T follicular helper cell (primary cell): Measurements from ENCODE around the gene PKM.

ENCODE experiments used
- DNase-seq: peaks from one replicate; pipeline ENCODE4 v3.0.0-alpha.2; 2020; ENCODE audit warnings: low read depth

The PKM gene

GRCh38 chr15:72235298-72235697 is 4.3 kb upstream of the PKM start:
- DNase-seq: no peak

GRCh38 chr15:72233769-72234168 is 2.8 kb upstream of the PKM start:
- DNase-seq: no peak

GRCh38 chr15:72231833-72232478 is 966 bp upstream of the PKM start:
- DNase-seq: peak; percentile 47

- DNase-seq: peak; percentile 38
Measured at GRCh38 chr15:72230197-72231065, 559 bp downstream of the PKM start.

GRCh38 chr15:72229947-72230196 is 1.1 kb downstream of the PKM start:
- peak; percentile 1 for DNase-seq

- peak; percentile 20 for DNase-seq
Measured at GRCh38 chr15:72229076-72229946, 1.7 kb downstream of the PKM start.

- DNase-seq: no peak
Measured at GRCh38 chr15:72227720-72228119, 3.3 kb downstream of the PKM start.

- DNase-seq: peak; percentile 10
Measured at GRCh38 chr15:72227192-72227586, 3.8 kb downstream of the PKM start.

GRCh38 chr15:72223278-72223677 is 7.7 kb downstream of the PKM start:
- DNase-seq: no peak

- DNase-seq: no peak
Measured at GRCh38 chr15:72222393-72222792, 8.6 kb downstream of the PKM start.

- no peak for DNase-seq
Measured at GRCh38 chr15:72220687-72221086, 10.3 kb downstream of the PKM start.

- DNase-seq: no peak
Measured at GRCh38 chr15:72217216-72217615, 13.8 kb downstream of the PKM start.

GRCh38 chr15:72216079-72216478 is 14.9 kb downstream of the PKM start:
- no peak for DNase-seq

GRCh38 chr15:72207558-72208085 is 23.4 kb downstream of the PKM start:
- no peak for DNase-seq

- no peak for DNase-seq
Measured at GRCh38 chr15:72206677-72207000, 24.4 kb downstream of the PKM start.

GRCh38 chr15:72205896-72206676 is 24.9 kb downstream of the PKM start:
- no peak for DNase-seq

- no peak for DNase-seq
Measured at GRCh38 chr15:72205273-72205672, 25.7 kb downstream of the PKM start.

- DNase-seq: no peak
Measured at GRCh38 chr15:72203507-72203837, 27.5 kb downstream of the PKM start.

- DNase-seq: no peak
Measured at GRCh38 chr15:72202801-72203506, 28.0 kb downstream of the PKM start.

- DNase-seq: no peak
Measured at GRCh38 chr15:72202302-72202701, 28.7 kb downstream of the PKM start.

GRCh38 chr15:72201391-72201921 is 29.5 kb downstream of the PKM start:
- DNase-seq: no peak
